HUDEP-2 (cell line): ENCODE data around the gene ZNHIT2.
"Not testable (repeated sequence)": the region's sequence is repeated elsewhere in the genome, so short reads cannot be mapped to it uniquely, and the experiment has no call there.

ENCODE experiments used
- DNase-seq, 76 experiments: peaks; one replicate each; lab custom pipeline; 2025; ENCODE audit not compliant: unreplicated experiment in 76 of 76; lab: John Stamatoyannopoulos, UW

ZNHIT2 gene

GRCh38 chr11:65117206-65118096 lies at the start of gene ZNHIT2:
Gene ZNHIT2 (minus strand): TSS chr11:65117701. CDS start chr11:65117653, 48 bp downstream.
- DNase-seq: peak in 75 of 76 experiments; percentile 37 to 99 (median 98)

GRCh38 chr11:65166893-65167292 lies 49.4 kb upstream of the ZNHIT2 start:
- DNase-seq: no peak

GRCh38 chr11:65165410-65166317 lies 48.2 kb upstream of the ZNHIT2 start:
- DNase-seq: no peak

GRCh38 chr11:65163684-65164083 lies 46.2 kb upstream of the ZNHIT2 start:
- no peak for DNase-seq

- no peak for DNase-seq
Observed at GRCh38 chr11:65160643-65161042, 43.1 kb upstream of the ZNHIT2 start.

GRCh38 chr11:65159012-65159411 lies 41.5 kb upstream of the ZNHIT2 start:
- no peak for DNase-seq

GRCh38 chr11:65157336-65157735 lies 39.8 kb upstream of the ZNHIT2 start:
- DNase-seq: no peak

GRCh38 chr11:65156926-65157325 lies 39.4 kb upstream of the ZNHIT2 start:
- DNase-seq: no peak

- DNase-seq: no peak
Observed at GRCh38 chr11:65156256-65156655, 38.8 kb upstream of the ZNHIT2 start.

- no peak for DNase-seq
Observed at GRCh38 chr11:65152122-65152521, 34.6 kb upstream of the ZNHIT2 start.

GRCh38 chr11:65151331-65151899 lies 33.9 kb upstream of the ZNHIT2 start:
- no peak for DNase-seq

- peak in 74 of 76 experiments; percentile 36 to 93 (median 85) for DNase-seq
Observed at GRCh38 chr11:65150509-65151299, 33.2 kb upstream of the ZNHIT2 start.

- not testable (repeated sequence) for DNase-seq
Observed at GRCh38 chr11:65150131-65150508, 32.6 kb upstream of the ZNHIT2 start.

GRCh38 chr11:65148657-65149056 lies 31.2 kb upstream of the ZNHIT2 start:
- no peak for DNase-seq

GRCh38 chr11:65147352-65148075 lies 30.0 kb upstream of the ZNHIT2 start:
- DNase-seq: no peak

GRCh38 chr11:65141896-65142494 lies 24.5 kb upstream of the ZNHIT2 start:
- DNase-seq: no peak

- no peak for DNase-seq
Observed at GRCh38 chr11:65136515-65137096, 19.1 kb upstream of the ZNHIT2 start.

- no peak for DNase-seq
Observed at GRCh38 chr11:65135633-65136145, 18.2 kb upstream of the ZNHIT2 start.
